Measurements from ENCODE around the gene YY1.

DNA sequence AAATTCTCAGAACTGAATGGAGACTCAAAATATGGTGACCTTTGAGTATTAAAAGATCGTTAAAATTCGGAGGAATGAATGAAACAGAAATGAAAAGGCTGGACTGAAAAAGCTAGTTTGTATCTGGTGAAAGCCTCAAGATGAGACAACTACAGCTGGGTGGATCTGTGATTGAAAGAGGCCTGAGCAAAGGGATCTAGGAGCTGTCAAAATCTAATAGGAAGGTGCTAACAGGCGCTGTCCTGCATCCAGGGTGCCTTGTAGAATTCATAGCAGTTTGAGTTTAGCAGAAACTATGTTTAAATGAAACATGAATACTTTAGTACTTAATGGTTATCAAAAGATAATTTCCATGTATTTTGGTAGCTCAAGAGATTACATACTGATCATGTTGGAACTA, 2.3 kb downstream of the YY1 start:
- TF ChIP-seq, protein P1, sequence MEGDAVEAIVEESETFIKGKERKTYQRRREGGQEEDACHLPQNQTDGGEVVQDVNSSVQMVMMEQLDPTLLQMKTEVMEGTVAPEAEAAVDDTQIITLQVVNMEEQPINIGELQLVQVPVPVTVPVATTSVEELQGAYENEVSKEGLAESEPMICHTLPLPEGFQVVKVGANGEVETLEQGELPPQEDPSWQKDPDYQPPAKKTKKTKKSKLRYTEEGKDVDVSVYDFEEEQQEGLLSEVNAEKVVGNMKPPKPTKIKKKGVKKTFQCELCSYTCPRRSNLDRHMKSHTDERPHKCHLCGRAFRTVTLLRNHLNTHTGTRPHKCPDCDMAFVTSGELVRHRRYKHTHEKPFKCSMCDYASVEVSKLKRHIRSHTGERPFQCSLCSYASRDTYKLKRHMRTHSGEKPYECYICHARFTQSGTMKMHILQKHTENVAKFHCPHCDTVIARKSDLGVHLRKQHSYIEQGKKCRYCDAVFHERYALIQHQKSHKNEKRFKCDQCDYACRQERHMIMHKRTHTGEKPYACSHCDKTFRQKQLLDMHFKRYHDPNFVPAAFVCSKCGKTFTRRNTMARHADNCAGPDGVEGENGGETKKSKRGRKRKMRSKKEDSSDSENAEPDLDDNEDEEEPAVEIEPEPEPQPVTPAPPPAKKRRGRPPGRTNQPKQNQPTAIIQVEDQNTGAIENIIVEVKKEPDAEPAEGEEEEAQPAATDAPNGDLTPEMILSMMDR (conservative IDR thresholded peaks at IDR 0.05; ENCODE audit: low read length) = no peak
- TF ChIP-seq EZH2phosphoT487 (IDR thresholded peaks at IDR 0.05; ENCODE audit: borderline replicate concordance) = no peak

All from Loucy (cell line).